HG03520 (cell line): ENCODE measurements around the gene FHOD3.

Experiments used
- ATAC-seq: cut with Tn5 transposase; IDR thresholded peaks from one replicate; pipeline ENCODE4 v1.9.1; 2021; ENCODE audit warnings: mild to moderate bottlenecking, moderate library complexity; ENCODE audit not compliant: unreplicated experiment

Gene FHOD3

DNA sequence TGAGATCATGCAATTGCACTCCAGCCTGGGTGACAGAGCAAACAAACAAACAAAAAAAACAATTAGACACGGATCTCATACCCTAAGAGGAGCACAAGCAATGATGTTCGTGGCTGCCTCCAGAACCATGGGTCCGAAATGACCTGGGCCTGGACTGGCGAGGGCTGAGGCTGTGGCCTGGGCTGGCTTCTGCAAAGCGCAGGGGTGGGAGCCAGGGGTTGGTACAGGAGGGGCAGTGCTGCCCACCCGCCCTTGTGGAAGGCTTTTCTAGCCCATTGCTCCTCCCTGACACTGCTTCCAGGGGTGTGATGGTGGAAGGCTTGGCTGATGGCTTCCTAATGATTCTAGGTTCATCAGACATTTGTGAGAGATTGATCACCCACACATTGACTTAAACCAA, 167.8 kb downstream of the FHOD3 start:
- ATAC-seq: no peak

DNA sequence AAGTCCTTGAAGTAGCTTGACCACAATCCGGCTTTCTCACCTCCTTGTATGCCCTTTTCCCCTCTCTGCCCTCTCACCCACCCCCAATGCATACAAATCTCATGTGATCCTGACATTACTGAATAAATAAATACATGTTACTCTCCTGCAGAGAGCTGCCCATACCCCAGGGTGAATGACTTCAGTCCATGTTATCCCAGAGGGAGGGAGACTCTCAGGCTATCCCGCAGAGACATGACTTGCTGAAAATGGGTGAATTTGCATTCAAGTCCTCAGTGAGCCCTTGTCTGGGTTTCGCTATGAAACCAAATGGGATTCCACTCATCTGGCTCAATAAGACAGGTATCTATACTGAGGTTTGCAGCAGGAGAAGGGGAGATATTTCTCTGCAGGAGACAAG, 168.5 kb downstream of the FHOD3 start:
- no peak for ATAC-seq

DNA sequence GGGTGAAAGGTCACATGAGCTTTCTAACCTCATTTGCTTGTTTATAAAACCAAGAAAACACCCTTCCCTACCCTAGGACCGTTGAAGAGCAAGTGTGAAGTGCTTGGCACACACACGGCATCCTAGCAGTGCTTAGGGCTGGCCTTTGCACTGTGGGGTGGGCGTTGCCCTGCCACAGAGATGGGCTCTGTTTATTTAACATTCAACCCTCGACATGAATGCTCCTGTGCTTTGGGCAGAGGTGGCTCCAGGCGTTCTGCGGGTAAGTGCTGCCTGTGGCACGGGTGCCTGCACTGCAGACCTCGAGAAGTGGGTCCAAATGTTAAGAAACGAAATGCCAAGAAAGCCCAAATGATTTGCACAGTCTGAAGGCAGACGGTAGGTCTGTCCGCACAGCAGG, 170.1 kb downstream of the FHOD3 start:
- no peak for ATAC-seq

DNA sequence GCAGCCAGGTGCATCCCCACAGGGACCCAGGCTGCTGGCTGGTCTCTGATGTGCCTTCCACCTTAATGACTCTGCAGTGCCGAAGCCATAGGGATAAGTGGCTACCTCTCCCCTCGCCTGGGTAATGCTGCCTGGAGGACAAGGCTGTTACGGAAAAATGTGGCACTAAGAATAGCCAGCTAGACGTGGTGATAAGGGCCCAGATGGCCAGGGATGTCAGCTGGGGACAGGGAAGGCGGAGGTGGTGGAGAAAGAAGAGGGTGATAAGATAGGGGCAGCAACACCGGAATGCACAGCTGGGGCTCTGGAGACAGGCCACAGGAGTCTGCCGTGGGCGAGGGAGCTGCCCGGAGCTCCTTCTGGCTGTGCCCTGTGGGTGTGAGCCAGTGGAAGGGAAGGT, 170.6 kb downstream of the FHOD3 start:
- ATAC-seq: no peak

DNA sequence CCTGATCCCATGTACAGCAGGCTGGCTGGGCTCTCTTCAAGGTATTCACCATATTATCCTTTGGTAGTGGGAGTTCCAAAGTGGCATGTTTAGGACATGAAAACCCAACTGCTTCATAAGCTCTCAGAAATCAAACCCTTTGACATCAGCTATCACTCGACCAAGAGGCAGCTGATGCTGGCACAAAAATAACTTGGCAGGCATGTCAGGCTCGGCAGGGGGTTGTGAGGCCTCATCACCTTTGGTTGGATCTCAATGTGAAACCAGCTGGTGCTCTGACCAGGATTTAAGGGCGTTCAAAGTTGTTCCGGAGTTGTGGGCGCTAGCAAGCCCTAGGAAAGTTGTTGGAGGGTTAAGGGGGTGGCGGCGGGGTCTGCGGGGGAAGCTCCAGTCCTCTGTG, 171.9 kb downstream of the FHOD3 start:
- ATAC-seq: no peak

DNA sequence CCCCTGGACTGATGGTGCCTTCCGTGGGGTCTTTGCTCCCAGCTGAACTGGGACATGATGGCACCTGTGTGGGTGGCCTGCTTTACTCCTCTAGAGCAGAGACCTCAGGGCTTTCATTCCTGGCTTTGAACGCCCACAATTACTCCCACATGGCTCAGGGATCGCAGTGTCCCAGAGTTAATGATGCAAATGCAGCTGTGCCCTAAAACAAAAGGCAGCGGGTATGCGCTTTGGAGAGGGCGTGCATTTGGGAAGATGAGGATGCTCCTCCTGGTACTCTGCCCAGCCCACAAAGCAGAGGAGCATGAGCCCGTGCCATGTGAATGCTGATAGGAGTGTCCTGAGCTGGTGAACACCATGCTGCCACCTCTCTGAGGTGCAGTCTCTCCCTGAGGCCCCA, 173.4 kb downstream of the FHOD3 start:
- no peak for ATAC-seq

DNA sequence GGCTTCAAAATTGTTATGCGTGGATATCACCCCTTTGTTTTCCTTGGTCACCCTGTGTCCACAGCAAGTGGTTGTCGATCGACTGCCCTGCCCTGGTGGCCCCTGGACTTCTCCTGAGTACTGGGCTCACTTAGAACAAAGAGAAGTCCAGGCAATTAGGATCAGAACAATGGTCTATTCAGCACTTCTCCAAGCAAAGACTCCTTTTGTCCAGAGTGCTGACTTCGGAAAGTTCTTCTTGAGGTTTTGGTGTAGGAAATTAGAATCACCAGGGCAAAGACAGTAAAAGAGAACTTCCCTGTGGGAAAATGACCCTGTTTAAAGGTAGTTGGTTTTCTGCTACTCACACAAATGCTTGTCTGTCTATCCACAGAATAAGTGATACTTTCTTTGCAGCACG, 173.9 kb downstream of the FHOD3 start:
- no peak for ATAC-seq

DNA sequence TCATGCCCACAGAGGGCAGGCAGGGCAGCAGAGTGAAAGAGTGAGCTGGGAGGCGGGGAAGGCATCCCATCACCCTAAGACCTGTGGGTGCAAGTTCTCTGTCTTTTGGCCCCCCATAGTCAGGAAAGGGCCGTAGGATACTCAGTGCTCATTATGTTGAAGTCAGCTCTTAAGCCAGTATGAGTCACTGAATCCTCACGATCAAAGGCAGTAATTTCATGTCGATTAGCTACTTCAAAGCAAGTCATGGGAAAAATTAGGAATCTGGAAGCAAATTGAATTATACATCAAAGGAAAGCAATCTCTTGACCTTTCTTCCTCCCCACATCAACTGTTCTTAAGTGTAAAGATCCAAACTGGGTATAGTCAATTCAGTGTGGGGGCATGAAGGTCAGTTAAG, 178.9 kb downstream of the FHOD3 start:
- no peak for ATAC-seq

DNA sequence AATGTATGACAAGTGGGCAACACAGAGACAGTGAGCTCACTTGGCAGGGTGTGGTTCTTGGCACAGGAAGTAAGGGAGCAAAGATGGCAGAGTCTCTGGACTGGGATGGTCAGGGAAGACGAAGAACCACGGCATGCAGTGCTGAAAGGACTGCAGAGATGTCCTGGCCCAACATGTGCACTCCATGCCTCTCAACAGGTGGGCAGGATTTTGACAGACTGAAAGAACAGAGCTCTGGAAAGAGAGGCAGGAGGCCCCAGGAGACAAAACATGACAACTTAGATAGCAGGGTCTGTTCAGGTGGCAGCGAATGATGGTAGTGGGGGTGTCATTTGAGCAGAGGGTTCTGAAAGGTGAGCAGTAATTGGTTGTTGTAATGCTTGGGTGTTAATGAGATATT, 180.3 kb downstream of the FHOD3 start:
- ATAC-seq: no peak

DNA sequence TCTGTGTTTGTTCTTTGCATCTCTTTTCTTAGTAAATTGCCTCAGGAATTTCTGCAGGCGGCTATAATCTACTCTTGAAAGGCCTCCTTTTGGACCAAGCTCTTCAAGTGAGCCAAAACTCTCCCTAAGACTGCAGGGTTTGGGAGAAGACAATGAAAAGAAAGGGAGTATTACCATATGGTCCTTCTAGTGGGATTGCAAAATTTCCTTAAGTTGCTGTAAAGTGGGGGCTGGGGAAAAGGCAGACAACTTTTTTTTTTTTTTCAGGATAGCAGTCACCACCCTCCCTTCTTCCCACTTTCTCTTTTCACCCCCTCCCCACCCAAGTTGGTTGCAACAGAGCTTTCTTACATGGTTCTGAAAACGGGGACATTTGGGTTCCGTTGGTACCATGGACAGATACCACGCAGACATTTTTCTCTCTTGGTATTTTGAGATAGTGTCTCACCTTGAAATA, 183.7 kb downstream of the FHOD3 start:
- ATAC-seq: no peak

DNA sequence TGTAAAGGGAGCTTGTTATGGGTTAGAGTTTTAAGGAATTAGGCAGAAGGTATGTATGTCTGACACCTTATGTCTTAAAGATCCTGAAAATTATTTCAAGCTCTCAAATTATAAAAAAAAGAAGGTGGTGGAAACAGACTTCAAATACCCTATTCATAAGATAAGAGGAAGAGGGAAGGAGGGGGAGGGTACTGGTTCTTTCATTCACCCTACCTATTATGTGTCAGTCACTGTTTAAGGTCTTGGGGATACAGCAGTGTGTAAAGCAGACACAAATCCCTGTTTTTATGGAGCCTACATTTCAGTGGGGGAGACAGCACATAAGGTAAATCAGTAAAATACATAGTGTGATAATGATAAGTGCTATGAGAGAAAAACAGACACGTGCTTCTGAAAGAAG, 184.4 kb downstream of the FHOD3 start:
- no peak for ATAC-seq

DNA sequence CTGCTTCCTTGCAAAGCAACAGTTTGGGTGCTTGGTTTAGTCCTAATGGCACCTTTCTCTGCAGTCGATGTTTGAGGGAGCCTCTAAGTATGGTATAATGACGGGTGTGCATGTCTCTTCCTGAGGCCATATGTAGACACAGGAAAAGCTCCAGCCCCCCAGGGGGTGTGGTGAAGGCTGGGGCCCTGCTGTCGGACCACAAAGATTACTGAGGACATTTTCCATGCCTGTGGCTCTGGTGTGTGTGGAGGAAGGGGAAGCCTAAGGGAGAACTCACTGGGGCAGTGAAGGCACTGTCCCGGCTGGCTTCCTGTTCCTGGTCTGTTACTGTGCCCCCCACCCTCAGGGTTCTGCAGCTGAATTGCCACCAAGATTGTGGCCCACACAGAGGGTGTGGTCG, 187.1 kb downstream of the FHOD3 start:
- no peak for ATAC-seq

DNA sequence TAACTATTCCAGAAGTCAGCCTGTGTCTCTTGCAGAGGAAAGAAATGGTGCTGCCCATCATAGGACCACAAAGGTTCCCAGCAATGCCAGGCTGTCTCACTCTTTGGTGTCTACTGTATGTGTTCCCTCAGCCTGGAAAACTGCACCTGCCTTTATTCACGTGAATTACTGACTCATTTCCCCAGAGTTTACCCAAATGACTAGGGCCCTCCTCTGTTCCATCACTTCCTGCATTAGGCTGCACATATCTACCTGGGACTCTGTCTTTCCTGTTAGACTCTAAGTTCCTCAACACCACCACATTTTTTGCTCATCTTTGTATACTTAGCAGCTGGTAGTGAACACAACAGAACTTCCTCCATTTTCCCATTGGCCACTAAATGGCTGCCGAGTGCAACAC, 188.3 kb downstream of the FHOD3 start:
- no peak for ATAC-seq

DNA sequence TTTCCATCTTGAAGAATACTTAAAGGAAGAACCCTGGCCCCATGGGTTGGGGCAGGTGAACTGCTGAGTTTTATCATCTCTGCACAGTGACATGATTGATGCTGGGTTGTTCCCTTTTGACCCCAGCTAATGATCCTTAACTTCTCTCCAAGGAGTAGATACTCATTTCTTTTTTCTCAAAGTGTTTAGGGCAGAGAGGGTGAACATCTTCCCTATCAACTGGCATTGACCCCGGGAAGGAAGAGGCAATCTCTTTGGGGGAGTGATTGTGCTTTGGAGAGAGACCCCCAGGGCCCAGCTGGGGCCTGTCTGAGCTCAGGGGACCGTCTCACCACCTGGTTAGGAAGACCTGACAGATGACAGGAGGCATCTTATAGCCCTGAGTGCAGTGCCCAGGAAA, 190.6 kb downstream of the FHOD3 start:
- no peak for ATAC-seq

DNA sequence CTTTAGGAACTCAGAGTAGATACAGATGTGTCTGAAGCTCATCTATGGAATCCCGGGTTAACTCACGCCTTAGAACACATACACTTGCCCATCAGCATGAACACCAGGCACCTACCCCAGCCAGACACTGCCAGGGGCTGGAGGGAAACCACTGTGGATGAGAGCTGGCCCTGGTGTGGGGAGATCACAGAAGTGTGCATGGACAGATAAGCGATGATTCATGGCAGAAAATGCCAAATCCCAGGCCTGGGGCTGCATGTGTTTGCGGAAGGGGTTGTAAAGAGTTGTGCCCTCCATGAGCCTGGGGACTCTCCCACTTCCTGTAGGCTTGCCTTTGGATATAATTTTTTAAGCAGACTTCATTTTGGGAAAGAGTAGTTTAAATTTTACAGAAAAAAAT, 193.4 kb downstream of the FHOD3 start:
- no peak for ATAC-seq

DNA sequence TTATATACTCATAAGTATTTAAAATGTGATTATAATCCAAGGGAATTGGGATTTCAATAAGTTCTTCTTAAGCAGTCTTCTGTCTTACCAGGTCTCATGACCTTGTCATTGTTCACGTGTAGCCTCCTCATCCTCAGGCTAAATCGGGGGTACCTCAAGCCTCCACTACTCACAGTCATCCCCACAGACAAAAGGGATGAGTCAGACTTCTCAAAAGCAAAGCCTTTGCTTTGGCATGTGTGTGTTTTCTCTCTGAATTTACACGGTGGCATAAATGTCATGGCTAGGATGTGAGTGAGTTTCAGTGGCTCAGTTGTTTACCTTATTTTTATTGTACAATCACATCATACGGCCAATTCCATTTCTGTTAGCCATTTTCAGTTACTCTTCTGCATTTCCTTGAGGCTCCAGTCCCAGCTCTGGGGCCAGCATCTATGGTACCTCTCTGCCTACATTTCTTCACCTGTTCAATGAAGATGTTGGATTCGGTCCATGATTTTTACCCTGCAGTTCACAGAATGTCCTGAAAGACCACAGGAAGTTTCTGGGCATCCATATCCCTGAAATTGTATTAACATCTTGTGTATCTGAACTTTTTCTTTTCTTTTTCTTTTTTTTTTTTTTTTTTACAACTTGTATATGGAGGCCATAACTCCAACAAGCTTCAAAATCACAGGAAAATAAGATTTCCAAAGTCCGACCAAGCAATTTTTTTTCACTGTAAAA, 195.3 kb downstream of the FHOD3 start:
- no peak for ATAC-seq

DNA sequence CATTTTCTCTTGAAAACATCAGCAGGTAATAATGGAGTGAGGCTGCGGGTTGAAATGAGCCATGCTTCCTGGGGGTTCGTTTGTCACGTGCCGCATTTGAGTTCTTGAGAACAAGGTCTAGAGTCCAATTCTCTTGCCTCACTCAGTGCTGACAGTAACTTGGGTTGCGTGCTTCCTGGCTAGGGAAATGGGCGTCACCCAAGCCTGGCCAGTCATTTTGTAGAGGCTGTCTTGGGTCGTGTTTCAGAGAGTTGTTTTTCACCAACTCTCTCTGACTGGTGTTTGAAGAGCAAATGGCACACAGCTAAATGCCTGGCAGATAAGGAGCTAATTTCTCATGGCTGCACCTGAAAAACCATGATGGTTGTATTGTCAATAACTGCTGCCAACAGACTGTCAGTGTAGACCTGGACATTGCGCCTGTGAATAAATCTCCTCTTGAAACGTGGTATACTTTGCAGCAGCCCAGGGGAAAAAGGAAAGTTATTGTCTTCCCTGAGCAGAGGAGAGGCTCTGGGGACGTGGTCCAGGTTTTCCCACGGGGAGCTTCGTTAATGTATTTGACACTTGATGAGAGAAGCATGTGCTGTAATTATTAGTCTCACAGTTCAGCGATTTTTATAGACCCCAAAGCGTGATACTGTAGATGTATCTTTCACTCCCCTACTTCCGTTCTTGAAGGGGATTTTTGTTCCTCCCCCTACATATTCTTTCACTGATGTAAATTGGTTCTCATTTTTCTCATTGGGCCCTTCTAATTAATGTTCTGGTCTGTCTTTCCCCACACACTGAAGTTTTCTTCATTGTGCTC, 196.0 kb downstream of the FHOD3 start:
- ATAC-seq: no peak

DNA sequence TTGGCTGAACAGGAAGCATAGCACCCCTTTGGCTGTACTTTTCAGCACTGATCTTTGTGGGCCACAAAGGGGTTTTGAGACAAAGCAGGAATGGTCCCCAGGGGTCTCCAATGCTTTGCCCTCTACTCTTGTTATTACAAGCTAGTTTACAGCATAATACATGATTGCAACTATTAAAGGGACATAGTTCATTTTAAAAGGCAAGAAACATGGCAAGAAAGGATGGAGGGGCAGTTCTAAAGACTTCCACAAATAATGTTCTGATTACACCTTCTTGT, 196.6 kb downstream of the FHOD3 start:
- ATAC-seq: no peak

DNA sequence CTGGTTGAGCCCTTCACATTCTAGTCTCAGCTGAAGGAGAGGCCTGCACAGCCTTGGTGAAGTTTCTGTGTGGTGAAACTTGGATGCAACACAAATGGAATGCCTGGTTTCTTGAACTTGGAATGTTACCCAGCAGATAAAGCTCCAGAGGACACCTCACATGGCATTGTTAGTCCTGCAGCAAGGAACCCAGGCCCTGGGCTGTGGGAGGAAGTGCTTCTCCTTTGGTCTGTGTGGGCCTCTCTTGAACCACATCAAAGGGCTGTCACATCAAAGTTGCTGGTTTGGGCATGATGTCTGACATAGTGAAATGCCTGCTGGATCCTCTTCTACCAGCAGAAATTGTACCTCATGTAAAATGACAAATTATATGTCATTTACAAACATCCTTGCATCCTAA, 198.5 kb downstream of the FHOD3 start:
- no peak for ATAC-seq

DNA sequence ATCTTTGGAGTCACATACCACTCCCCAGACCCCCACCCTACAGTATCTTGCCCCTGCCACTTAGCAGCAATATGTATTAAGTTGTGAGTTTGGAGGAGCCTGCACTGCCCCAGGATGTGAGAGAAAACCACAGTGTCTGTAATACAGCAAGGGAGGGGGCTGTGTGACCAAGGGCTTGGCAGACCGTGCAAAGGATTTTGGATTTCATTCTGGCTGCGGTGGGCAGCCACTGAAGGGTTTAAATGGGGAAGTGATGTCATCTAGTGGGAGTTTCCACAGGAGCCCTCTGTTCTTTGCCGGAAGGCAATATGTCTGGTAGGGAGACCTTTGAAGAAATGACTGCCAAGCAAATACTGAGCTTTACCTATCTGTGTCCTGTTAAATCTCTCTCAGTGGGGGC, 202.4 kb downstream of the FHOD3 start:
- peak; percentile 73 for ATAC-seq

DNA sequence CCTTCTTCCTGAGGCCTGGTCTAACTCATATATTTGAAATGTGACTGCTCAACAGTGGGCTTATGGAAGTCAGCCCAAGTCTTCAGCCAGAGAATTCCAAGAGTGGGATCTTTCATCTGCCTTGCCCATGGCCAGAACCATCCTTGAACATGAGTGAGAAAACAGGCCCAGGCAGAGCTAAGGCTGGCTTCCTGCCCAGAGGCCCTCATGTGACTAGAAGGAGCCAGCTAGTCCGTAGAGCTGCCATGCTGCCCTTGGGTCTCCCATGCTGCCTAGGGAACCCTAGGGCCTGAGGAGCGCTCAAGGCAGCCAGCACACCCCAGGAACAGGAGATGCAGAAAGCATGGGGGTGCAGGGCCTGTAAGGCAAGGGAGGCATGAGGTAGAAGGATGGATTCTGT, 203.6 kb downstream of the FHOD3 start:
- ATAC-seq: no peak

DNA sequence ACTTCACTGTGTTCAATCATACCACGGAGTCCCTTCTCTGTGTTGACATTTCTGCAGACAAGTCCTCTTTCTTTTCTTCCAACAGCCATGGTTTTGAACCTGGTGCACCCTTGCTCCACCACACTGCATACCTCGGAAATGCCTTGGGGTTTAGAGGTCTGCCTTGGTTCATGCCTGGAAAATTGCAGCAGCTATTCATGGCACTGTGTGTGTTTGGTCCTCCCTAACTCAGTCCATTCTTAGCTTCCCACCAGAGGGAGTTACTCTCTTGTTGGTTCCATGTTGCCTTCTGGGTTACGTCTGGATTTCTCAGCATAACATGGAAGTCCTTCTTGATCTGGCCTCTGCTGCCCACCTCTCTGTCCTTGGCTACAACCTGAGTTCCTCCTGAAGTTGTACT, 206.0 kb downstream of the FHOD3 start:
- no peak for ATAC-seq

DNA sequence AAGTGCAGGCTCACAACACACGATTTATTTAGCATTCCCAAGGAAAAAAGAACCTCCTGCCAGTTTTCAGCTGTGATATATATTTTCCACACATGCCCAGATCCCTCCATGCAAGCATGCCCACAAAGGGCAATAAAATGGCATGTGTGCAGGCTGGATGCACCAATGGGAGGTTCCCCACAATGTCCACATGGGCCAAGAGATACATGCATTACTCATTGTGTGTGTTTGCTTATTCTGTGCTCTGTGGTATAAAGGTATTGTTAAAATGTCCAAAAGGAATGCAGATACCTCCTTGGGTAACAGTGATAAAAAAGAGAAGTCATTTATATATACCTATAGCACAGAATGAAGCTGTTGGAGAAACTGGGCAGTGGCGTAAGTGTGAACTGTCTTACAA, 207.4 kb downstream of the FHOD3 start:
- ATAC-seq: no peak
